ENCODE results near the gene CENPL. TPM values are rescaled to one million over a fixed set of nuclear protein-coding genes. Genes with fewer than 3 reads are reported as not detected.

CENPL gene
- total and polyA plus RNA-seq, 9 of the 15 experiments (the other 6 are each of a cell fraction or from before 2014, with no cell fraction given): 33.0 to 52.7 (median 39.7) TPM

GRCh38 chr1:173868266-173869020 lies 43.8 kb upstream of the CENPL start, which contains the start of gene ZBTB37 (continued):
- TF ChIP-seq, protein P1, sequence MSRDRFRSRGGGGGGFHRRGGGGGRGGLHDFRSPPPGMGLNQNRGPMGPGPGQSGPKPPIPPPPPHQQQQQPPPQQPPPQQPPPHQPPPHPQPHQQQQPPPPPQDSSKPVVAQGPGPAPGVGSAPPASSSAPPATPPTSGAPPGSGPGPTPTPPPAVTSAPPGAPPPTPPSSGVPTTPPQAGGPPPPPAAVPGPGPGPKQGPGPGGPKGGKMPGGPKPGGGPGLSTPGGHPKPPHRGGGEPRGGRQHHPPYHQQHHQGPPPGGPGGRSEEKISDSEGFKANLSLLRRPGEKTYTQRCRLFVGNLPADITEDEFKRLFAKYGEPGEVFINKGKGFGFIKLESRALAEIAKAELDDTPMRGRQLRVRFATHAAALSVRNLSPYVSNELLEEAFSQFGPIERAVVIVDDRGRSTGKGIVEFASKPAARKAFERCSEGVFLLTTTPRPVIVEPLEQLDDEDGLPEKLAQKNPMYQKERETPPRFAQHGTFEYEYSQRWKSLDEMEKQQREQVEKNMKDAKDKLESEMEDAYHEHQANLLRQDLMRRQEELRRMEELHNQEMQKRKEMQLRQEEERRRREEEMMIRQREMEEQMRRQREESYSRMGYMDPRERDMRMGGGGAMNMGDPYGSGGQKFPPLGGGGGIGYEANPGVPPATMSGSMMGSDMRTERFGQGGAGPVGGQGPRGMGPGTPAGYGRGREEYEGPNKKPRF (IDR thresholded peaks at IDR 0.05; ENCODE audit: low read depth, low read length): no peak
- TF ChIP-seq ZNF24 (IDR thresholded peaks at IDR 0.05) (no peak), SP2 (IDR thresholded peaks at IDR 0.05; ENCODE audit: extremely low read depth, low read depth, low read length, poor library complexity, severe bottlenecking) (no peak), XRCC5 (IDR thresholded peaks at IDR 0.05; ENCODE audit: low read depth, low read length) (no peak; the same call in 1 of the 2 replicates), ARID1B (IDR thresholded peaks at IDR 0.05) (peak; percentile 55), SRSF1 (IDR thresholded peaks at IDR 0.05; ENCODE audit: low read depth, low read length) (no peak), GATAD2B (IDR thresholded peaks at IDR 0.05; ENCODE audit: borderline replicate concordance) (peak; percentile 25; the same call in 1 of the 2 replicates), TFAM (CRISPR knock-in tag; conservative IDR thresholded peaks at IDR 0.05) (no peak), HDAC8 (tag; IDR thresholded peaks at IDR 0.05) (no peak), ZNF165 (CRISPR knock-in tag; IDR thresholded peaks at IDR 0.05; ENCODE audit: borderline replicate concordance) (no peak), PPARD (CRISPR knock-in tag; IDR thresholded peaks at IDR 0.05) (no peak), NR1H2 (CRISPR knock-in tag; IDR thresholded peaks at IDR 0.05) (no peak), SAFB2 (IDR thresholded peaks at IDR 0.05; ENCODE audit: borderline replicate concordance, low read depth, low read length, severe bottlenecking) (no peak), NCOA4 (IDR thresholded peaks at IDR 0.05; ENCODE audit: partially characterized antibody) (no peak), EHMT2 (IDR thresholded peaks at IDR 0.05) (no peak), CSDE1 (IDR thresholded peaks at IDR 0.05) (no peak), KLF10 (CRISPR knock-in tag; IDR thresholded peaks at IDR 0.05) (no peak), KLF13 (tag; IDR thresholded peaks at IDR 0.05; ENCODE audit: borderline replicate concordance, low read depth) (peak; percentile 91), RFX5 (IDR thresholded peaks at IDR 0.05; ENCODE audit: low read depth, low read length) (no peak), WHSC1 (IDR thresholded peaks at IDR 0.05; ENCODE audit: low read length) (no peak), SP1 (CRISPR knock-in tag; IDR thresholded peaks at IDR 0.05) (no peak), FOXJ2 (tag; IDR thresholded peaks at IDR 0.05) (peak; percentile 40; the same call in 1 of the 2 replicates), NELFE (IDR thresholded peaks at IDR 0.05; ENCODE audit: insufficient read depth, insufficient read length) (no peak)
- TF ChIP-seq, protein P2, sequence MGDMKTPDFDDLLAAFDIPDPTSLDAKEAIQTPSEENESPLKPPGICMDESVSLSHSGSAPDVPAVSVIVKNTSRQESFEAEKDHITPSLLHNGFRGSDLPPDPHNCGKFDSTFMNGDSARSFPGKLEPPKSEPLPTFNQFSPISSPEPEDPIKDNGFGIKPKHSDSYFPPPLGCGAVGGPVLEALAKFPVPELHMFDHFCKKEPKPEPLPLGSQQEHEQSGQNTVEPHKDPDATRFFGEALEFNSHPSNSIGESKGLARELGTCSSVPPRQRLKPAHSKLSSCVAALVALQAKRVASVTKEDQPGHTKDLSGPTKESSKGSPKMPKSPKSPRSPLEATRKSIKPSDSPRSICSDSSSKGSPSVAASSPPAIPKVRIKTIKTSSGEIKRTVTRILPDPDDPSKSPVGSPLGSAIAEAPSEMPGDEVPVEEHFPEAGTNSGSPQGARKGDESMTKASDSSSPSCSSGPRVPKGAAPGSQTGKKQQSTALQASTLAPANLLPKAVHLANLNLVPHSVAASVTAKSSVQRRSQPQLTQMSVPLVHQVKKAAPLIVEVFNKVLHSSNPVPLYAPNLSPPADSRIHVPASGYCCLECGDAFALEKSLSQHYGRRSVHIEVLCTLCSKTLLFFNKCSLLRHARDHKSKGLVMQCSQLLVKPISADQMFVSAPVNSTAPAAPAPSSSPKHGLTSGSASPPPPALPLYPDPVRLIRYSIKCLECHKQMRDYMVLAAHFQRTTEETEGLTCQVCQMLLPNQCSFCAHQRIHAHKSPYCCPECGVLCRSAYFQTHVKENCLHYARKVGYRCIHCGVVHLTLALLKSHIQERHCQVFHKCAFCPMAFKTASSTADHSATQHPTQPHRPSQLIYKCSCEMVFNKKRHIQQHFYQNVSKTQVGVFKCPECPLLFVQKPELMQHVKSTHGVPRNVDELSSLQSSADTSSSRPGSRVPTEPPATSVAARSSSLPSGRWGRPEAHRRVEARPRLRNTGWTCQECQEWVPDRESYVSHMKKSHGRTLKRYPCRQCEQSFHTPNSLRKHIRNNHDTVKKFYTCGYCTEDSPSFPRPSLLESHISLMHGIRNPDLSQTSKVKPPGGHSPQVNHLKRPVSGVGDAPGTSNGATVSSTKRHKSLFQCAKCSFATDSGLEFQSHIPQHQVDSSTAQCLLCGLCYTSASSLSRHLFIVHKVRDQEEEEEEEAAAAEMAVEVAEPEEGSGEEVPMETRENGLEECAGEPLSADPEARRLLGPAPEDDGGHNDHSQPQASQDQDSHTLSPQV (IDR thresholded peaks at IDR 0.05): no peak
